PC-9 (cell line): ENCODE data around the gene PIM1.

Experiments
- CTCF ChIP-seq: fragments of 200-600 bp; sonication (generic); conservative IDR thresholded peaks from 2 replicates; pipeline ENCODE4 v1.6.1; 2017; ENCODE audit warnings: mixed run types, antibody characterized with exemption, mild to moderate bottlenecking, moderate library complexity
- EZH2 ChIP-seq: fragments of 200-600 bp; sonication (generic); IDR thresholded peaks from 2 replicates; pipeline ENCODE4 v1.8.0; 2017; ENCODE audit warnings: antibody characterized with exemption, low read depth

GRCh38 chr6:37131960-37132253 is 38.0 kb upstream of the PIM1 start:
- TF ChIP-seq CTCF (no peak), EZH2 (no peak)
